Stimulated activated CD8-positive, alpha-beta memory T cell treated with anti-CD3 and anti-CD28 coated beads, Interleukin-15, amount 100 ng/mL, for 24 hours (primary cell): Measurements from ENCODE around the gene BAIAP2L1.
"Not testable (repeated sequence)": the region's sequence is repeated elsewhere in the genome, so short reads cannot be mapped to it uniquely, and the experiment has no call there.

Source experiments
- DNase-seq: peaks from one replicate; pipeline ENCODE4 v3.0.0-alpha.2; 2020; ENCODE audit warnings: low read depth

BAIAP2L1 gene

GRCh38 chr7:98319176-98319575, 81.7 kb downstream of the BAIAP2L1 start:
- DNase-seq, result no peak

- no peak for DNase-seq
Observed at GRCh38 chr7:98317366-98318040, 83.4 kb downstream of the BAIAP2L1 start.

GRCh38 chr7:98315994-98316527, 84.8 kb downstream of the BAIAP2L1 start:
- not testable (repeated sequence) for DNase-seq

DNA sequence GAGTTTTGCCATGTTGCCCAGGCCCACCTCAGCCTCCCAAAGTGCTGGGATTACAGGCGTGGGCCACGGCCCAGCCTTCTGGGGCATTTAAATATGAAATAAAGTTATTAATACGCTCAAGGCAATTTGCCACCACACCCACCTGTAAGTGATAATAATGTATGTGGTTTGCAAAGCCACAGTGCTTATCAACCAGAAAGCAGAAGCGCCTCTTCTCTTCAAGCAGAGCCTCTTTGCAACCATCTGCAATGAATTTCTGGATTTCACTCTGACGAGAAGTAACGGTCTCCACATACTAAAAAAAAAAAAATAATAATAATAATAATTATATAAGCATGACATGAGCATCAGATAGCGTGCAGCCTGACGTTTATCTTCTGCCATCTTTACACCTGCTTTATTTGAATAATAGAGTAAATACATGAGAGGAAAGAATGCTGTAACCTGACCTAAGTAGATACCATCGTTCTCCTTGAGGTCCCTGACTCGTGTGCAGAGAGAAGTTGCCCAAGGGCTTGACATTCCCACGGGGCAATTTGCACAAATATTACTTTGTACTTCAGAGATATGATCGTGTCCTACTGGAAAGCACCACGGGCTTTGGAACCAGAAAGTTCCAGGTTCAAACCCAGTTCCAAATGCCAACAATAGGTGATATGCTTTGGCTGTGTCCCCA, 85.4 kb downstream of the BAIAP2L1 start:
- no peak for DNase-seq

DNA sequence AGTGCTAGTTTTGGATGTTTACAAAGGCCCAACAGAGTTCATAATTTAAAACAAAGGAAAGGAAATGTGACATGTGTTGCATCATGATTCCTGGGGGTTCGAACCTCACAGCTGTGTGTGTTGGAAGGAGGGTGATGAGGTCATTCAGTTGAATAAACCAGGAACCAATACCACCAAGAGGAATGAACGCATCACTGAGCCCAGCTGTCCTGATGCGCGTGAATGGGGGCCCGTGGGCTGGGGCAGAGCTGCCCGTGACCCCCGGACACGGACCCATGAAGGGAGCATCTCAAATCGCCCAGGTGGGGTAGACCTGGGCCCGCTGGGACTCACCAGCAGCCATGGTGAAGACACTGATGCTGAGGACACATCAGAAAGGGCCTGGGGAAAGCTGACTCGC, 86.4 kb downstream of the BAIAP2L1 start:
- DNase-seq, result no peak

DNA sequence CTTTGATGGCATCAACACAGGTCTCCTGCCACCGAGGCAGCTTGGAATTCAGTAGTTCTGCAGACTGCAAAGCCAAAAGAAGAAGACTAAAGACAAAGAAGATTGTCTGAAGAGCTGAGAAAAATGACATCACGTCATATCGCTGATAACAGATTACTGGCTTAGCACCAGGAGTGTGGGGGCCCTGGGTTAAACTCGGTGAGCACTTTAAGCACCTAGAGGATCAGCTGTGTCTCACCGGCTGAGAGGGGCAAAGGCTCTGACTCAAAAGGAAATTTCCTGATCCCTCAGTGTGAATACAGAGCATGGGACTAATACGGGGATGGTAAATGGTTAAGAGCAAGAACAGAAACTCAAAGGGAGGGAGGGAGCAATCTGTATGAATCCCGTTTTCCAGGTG, 88.7 kb downstream of the BAIAP2L1 start:
- no peak for DNase-seq

GRCh38 chr7:98309566-98309965, 91.3 kb downstream of the BAIAP2L1 start:
- DNase-seq, result no peak

GRCh38 chr7:98307971-98308466, 92.9 kb downstream of the BAIAP2L1 start:
- no peak for DNase-seq

- no peak for DNase-seq
Observed at GRCh38 chr7:98305951-98306535, 94.8 kb downstream of the BAIAP2L1 start.

GRCh38 chr7:98303906-98304305, 97.0 kb downstream of the BAIAP2L1 start:
- DNase-seq, result no peak

DNA sequence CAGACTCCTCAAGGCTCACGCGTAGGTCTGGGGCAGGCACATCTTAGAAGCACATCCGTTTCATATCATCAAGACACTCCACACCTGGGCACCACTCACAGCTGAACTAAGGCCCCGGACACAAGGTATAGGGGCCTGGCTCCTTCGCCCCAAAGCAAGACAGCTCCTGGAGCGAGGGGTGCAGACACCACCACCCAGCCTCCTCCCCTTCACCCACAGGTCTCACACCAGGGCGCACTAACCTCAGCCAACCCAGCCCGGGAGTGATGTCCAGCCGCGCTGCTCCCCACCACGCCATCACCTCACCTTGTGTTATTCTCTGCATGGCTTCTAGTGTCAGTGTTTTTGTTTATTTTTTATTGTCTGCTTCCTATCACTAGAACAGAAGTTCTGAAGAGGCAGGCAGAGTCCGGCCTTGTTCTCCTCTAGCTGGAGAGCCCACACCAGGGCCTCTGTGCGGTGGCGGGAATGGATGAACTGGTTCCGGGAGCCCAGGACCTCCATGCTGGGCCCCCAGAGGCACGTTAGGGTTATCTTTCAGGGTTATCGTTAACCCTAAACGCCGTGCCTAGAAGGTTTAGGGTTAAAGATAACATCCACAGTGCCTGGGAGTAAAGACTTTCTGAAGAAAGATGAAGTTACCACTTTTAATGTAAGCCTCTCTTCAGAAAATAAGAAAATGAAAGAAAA, 97.6 kb downstream of the BAIAP2L1 start:
- DNase-seq, result no peak

DNA sequence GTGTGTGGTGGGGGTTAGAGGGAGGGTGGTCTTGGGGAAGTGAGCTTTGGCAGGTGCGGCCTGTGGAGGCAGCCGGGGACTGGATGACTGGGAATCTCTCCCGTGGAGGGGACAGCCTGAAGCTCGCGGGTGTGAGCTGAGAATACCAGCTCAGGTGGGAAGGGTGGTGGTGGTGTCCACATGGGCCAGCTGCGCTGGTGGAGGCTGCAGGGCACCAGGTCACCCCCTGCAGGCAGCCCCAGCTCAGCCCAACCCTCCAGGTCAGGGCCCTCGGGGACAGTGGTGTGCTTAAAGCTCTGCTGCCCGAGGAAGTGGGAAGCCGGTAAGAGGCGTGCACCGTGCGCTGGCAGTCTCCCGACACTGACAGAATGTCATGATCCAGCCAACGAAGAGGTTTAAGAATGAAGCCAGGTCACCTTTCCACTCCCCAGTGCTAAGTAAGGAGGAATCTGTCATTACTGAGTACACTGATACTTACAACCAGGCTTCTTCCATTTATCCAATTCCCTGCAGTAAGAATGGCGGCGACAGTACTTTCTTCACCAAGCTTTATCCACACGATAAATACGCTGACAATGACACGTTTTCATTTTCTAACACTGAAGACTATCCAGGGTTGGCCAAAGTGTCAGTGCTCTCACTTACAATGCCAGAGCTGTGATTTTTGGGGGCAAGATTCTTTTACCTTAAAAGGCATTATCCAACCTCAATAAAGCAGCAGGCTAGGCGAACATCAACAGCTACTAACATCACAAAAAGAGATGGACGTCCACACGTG, 99.0 kb downstream of the BAIAP2L1 start:
- DNase-seq, result no peak

- no peak for DNase-seq
Observed at GRCh38 chr7:98300595-98301372, 100.1 kb downstream of the BAIAP2L1 start.

- no peak for DNase-seq
Observed at GRCh38 chr7:98297626-98298286, 103.1 kb downstream of the BAIAP2L1 start.

DNA sequence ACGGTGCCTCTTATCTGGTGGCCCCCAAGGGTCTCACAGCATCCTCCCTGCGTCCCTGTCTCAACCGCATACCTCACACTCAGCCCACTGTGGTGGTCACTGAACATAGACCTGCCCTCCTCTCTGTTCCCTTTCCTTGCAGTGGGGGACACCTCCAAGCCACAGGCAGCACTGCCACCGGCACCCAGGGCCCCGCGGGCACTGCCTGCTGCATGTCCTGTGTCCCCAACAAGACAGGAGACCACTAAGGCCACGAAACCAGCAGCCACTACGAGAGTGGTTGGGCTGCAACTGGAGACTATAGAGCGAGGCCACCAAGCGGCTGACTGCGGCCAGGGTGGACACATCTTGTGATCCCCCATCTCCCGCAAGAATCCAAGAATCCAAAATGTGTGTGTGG, 104.1 kb downstream of the BAIAP2L1 start:
- DNase-seq, result no peak

DNA sequence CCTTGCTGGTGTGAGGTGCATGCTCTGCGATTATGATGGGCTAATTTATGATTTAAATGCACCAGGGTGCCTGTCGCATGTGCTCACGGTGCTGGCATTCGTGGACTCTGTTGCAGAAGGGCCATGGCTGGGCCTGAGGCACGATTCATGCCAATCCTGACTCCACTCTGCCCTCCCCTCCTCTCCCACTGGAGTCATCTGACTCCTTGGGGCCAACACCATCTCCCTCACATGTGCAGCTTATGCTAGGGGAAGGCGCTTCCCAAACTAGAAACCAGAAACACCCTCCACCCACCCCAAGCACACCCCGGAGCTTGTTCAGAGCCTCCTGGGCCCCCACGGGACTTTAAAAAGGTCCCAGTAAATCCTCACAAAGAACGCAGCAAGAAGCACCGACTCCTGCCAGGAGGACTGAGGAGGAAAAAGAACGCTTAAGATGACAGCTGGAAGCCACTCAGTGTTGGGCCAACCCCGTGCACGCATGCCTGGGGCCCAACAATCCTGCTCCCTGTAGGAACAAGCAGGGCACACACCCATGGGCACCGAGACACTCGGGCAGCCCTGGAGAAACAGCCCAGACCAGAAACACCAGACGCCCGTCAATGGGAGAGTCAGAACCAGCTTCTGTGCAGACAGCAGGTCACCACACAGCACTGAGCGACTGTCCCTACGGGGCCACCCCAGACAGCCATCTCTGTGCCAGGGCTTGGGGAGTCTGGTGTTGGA, 105.3 kb downstream of the BAIAP2L1 start:
- no peak for DNase-seq

- no peak for DNase-seq
Observed at GRCh38 chr7:98294798-98295382, 106.0 kb downstream of the BAIAP2L1 start.

DNA sequence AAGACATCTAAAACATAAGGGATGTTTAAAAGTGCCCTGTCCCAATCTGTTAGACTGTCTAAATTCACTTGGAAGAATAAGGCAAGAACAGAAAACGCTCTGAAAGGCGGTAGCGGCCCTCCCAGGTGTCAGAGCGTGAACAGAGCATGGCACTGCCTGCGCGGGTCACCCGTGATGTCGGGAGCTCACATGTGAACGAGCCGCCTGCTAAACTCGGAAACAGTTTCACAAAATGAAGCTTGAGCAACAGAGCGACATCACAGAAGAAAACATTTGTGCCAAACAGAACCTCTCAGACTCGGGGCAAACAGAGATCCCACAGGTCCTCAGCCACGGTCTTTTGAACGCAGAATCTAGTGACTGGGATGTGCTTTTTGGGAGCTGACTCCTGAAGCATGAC, 106.6 kb downstream of the BAIAP2L1 start:
- no peak for DNase-seq

DNA sequence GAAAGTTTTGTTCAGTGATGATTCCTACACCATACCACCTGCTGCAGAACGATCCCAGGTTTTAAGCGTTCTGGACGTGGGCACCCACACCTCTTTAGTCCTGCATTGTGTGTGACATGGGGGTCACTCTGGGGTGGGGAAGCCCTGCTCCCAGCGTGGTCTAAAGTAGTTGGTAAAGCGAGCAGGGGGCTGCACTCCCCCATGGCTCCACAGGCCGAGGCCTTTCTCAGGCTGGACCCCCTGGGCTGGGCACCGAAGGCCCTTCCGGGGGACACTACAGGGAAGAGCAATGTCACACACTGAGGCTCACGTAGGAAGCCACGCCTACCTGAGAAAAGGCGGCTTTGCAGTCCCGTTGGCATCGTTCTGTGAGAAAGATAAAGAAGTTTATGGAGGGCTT, 107.1 kb downstream of the BAIAP2L1 start:
- DNase-seq, result no peak
